SH-SY5Y (cell line): ENCODE results near the gene PNPLA5.

Experiments used
- GATA2 ChIP-seq: IDR thresholded peaks from 2 replicates; pipeline ENCODE4 v1.6.1; 2011; ENCODE audit warnings: mild to moderate bottlenecking, low read depth, low read length
- GATA3 ChIP-seq: IDR thresholded peaks from 2 replicates; pipeline ENCODE4 v1.6.1; 2011; ENCODE audit warnings: low read depth, mild to moderate bottlenecking, low read length, moderate library complexity

- TF ChIP-seq GATA3 (no peak), GATA2 (no peak)
Observed at GRCh38 chr22:43843783-43844530, 47.9 kb downstream of the PNPLA5 start.
